NOMO-1 (cell line): ENCODE measurements around the gene BCAR3.
"Not testable (repeated sequence)": the region's sequence is repeated elsewhere in the genome, so short reads cannot be mapped to it uniquely, and the experiment has no call there.

ENCODE experiments used
- DNase-seq, 2 experiments: peaks; one replicate each; lab custom pipeline; 2025; ENCODE audit not compliant: unreplicated experiment in 2 of 2; lab: John Stamatoyannopoulos, UW

BCAR3 gene

GRCh38 chr1:93690341-93690740 lies 8.7 kb upstream of the BCAR3 start:
- DNase-seq = no peak

- DNase-seq = no peak
These were observed 8.0 kb upstream of the BCAR3 start for GRCh38 chr1:93689521-93690223.

GRCh38 chr1:93687542-93687941 lies 5.9 kb upstream of the BCAR3 start:
- DNase-seq = no peak

- no peak for DNase-seq
These were observed 5.0 kb upstream of the BCAR3 start for GRCh38 chr1:93686504-93687250.

- no peak for DNase-seq
These were observed 4.3 kb upstream of the BCAR3 start for GRCh38 chr1:93685918-93686317.

- no peak for DNase-seq
These were observed 1.6 kb upstream of the BCAR3 start for GRCh38 chr1:93683234-93683633.

- no peak for DNase-seq
These were observed 364 bp upstream of the BCAR3 start for GRCh38 chr1:93681989-93682412.

GRCh38 chr1:93680420-93681100 lies 1.1 kb downstream of the BCAR3 start:
- peak; percentile 41 to 62 for DNase-seq

- no peak for DNase-seq
These were observed 1.6 kb downstream of the BCAR3 start for GRCh38 chr1:93680076-93680419.

- DNase-seq = no peak
These were observed 2.1 kb downstream of the BCAR3 start for GRCh38 chr1:93679546-93679945.

- DNase-seq = no peak
These were observed 2.6 kb downstream of the BCAR3 start for GRCh38 chr1:93678946-93679480.

GRCh38 chr1:93678491-93678890 lies 3.1 kb downstream of the BCAR3 start:
- DNase-seq = no peak

GRCh38 chr1:93677729-93678128 lies 3.9 kb downstream of the BCAR3 start:
- DNase-seq = no peak

GRCh38 chr1:93676427-93676826 lies 5.2 kb downstream of the BCAR3 start:
- no peak for DNase-seq

- DNase-seq = no peak
These were observed 5.7 kb downstream of the BCAR3 start for GRCh38 chr1:93675931-93676330.

- no peak for DNase-seq
These were observed 6.4 kb downstream of the BCAR3 start for GRCh38 chr1:93675271-93675670.

- not testable (repeated sequence) for DNase-seq
These were observed 7.6 kb downstream of the BCAR3 start for GRCh38 chr1:93674071-93674470.

GRCh38 chr1:93673163-93673829 lies 8.3 kb downstream of the BCAR3 start:
- DNase-seq = no peak

GRCh38 chr1:93672477-93673162 lies 9.0 kb downstream of the BCAR3 start:
- no peak for DNase-seq

- no peak for DNase-seq
These were observed 9.6 kb downstream of the BCAR3 start for GRCh38 chr1:93672069-93672468.
